ENCODE data around the gene STUB1.

Gene STUB1

GRCh38 chr16:698911-699671 is 18.9 kb downstream of the STUB1 start:
- DNase-seq, result no peak

GRCh38 chr16:700684-701584 is 20.7 kb downstream of the STUB1 start:
- peak; percentile 42 for DNase-seq

GRCh38 chr16:702341-702740 is 22.1 kb downstream of the STUB1 start:
- no peak for DNase-seq

GRCh38 chr16:703406-703805 is 23.2 kb downstream of the STUB1 start:
- no peak for DNase-seq

- DNase-seq, result no peak
These were observed 23.8 kb downstream of the STUB1 start for GRCh38 chr16:704047-704446.

- no peak for DNase-seq
These were observed 24.6 kb downstream of the STUB1 start for GRCh38 chr16:704552-705380.

- no peak for DNase-seq
These were observed 25.4 kb downstream of the STUB1 start, which contains the start of gene FBXL16 for GRCh38 chr16:705431-706188. FBXL16 (minus strand) TSS chr16:705801; CDS start chr16:697405, 8,396 bp downstream.

- DNase-seq, result no peak
These were observed 26.2 kb downstream of the STUB1 start for GRCh38 chr16:706189-707061.

GRCh38 chr16:707062-707538 is 26.9 kb downstream of the STUB1 start:
- DNase-seq, result no peak

- DNase-seq, result no peak
These were observed 27.8 kb downstream of the STUB1 start for GRCh38 chr16:708019-708418.

GRCh38 chr16:708959-709358 is 28.7 kb downstream of the STUB1 start:
- no peak for DNase-seq

- DNase-seq, result no peak
These were observed 29.6 kb downstream of the STUB1 start for GRCh38 chr16:709566-710499.

- DNase-seq, result no peak
These were observed 30.4 kb downstream of the STUB1 start for GRCh38 chr16:710500-711075.

GRCh38 chr16:711084-711483 is 30.9 kb downstream of the STUB1 start:
- DNase-seq, result no peak

- DNase-seq, result peak; percentile 78
These were observed 31.5 kb downstream of the STUB1 start for GRCh38 chr16:711548-712320.

GRCh38 chr16:712740-713250 is 32.6 kb downstream of the STUB1 start:
- peak; percentile 38 for DNase-seq

- DNase-seq, result no peak
These were observed 33.9 kb downstream of the STUB1 start for GRCh38 chr16:714079-714478.

Measured in effector CD4-positive, alpha-beta T cell (primary cell).